Retinal pigment epithelial cell (primary cell): ENCODE measurements around the gene GRIA3.

Source experiments
- DNase-seq: peaks from one replicate; pipeline ENCODE4 v3.0.0-alpha.2; 2010; ENCODE audit warnings: low read depth
- H3K4me3 ChIP-seq: 2 replicates; pipeline ENCODE4 v1.5.1; 2011; ENCODE audit warnings: mild to moderate bottlenecking, low read length, control low read depth, moderate library complexity
- TF ChIP-seq, protein P1 (sequence below): conservative IDR thresholded peaks from 2 replicates; pipeline ENCODE4 v1.5.1; 2011; ENCODE audit warnings: low read depth, low read length, control low read depth, inconsistent platforms

The GRIA3 gene

GRCh38 chrX:123184219-123184865, at the start of gene GRIA3:
Gene GRIA3, plus strand, starts transcription at chrX:123184278. Its CDS starts 258 bp downstream, at chrX:123184536.
- TF ChIP-seq, protein P1, sequence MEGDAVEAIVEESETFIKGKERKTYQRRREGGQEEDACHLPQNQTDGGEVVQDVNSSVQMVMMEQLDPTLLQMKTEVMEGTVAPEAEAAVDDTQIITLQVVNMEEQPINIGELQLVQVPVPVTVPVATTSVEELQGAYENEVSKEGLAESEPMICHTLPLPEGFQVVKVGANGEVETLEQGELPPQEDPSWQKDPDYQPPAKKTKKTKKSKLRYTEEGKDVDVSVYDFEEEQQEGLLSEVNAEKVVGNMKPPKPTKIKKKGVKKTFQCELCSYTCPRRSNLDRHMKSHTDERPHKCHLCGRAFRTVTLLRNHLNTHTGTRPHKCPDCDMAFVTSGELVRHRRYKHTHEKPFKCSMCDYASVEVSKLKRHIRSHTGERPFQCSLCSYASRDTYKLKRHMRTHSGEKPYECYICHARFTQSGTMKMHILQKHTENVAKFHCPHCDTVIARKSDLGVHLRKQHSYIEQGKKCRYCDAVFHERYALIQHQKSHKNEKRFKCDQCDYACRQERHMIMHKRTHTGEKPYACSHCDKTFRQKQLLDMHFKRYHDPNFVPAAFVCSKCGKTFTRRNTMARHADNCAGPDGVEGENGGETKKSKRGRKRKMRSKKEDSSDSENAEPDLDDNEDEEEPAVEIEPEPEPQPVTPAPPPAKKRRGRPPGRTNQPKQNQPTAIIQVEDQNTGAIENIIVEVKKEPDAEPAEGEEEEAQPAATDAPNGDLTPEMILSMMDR = no peak
- no peak for DNase-seq
- H3K4me3 ChIP-seq = peak within 1 kb of the TSS; percentile 38

DNA sequence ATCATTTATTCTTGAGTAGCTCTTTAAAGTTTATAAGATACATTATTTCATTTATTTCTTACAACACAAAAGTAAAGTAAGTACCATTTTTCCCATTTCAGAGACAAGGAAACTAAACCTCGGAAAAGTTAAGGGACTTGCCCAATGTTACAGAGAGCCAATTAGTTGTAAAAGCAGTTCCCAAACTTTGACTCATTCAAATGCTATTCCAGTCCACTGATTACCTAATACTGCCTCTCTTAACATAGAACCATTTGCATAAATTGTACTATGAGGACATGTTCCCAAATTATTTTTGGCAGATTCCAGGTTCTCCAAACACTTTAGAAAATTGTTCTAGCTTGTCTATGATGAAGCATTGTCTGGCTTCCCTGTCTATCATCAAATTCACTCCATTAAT, 45.6 kb upstream of the GRIA3 start:
- no peak for DNase-seq
- no peak overlapping the region for H3K4me3 ChIP-seq
- TF ChIP-seq, protein P1 = no peak

DNA sequence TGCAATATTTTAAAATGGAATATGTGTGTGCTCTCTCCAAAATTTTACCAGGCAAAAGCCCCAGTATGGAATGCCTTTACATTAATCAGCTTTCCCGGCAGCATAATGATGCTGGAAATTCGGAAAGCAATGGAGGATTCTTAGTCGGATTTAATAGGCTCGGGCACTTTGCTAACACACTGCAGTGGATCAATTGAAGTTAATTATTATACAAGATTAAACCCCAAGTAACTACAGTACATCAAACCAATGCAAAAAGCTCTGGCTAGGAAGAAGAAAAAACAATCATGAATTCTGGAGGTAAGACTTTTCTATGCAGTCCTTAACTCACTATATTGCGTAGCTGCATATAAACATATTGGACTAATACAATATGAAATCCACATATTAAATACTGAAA, 43.6 kb upstream of the GRIA3 start:
- TF ChIP-seq, protein P1 = no peak
- H3K4me3 ChIP-seq = no peak overlapping the region
- DNase-seq = no peak

DNA sequence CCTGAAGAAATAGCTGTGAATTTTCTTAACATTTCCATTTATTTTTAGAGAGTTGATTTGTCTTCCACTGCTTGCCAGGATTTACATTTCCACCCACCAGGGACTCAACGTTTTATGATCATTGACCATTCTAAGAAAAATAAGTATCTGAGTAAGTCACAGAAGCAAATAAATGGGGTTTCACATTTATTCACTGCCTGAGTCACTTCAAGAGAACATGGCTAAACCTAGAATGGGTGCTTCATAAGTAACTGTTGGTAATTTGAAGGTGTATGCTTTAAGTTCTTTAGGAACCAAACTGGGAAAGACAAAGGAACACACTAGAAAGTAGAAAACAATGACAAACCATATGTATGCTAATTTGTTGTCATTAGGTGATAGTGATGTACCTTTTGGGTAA, 43.2 kb upstream of the GRIA3 start:
- TF ChIP-seq, protein P1 = no peak

DNA sequence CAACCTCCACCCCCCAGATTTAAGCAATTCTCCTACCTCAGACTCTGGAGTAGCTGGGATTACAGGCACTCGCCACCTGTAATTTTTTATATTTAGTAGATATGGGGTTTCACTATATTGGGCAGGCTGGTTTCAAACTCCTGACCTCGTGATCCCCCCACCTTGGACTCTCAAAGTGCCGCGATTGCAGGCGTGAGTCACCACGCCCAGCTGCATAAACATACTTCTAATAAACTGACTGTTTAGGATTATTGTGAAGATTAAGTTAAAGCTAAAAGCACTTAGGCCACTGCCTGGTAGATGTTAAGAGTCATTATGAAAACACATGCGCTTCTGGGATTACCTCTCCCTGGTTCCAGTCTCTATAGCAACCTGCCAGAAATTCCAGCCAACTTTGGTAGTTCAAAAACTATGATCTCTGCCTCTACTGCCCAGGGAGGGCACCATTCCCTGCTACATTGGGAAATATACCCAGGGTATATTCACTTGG, 30.2 kb upstream of the GRIA3 start:
- no peak overlapping the region for H3K4me3 ChIP-seq
- TF ChIP-seq, protein P1 = no peak
- DNase-seq = peak; percentile 43

More for the DNA sequence above, 43.2 kb upstream of the GRIA3 start:
- H3K4me3 ChIP-seq = no peak overlapping the region
- DNase-seq = no peak

GRCh38 chrX:123155327-123155726, 28.8 kb upstream of the GRIA3 start:
- no peak for DNase-seq
- H3K4me3 ChIP-seq = no peak overlapping the region
- TF ChIP-seq, protein P1 = no peak

DNA sequence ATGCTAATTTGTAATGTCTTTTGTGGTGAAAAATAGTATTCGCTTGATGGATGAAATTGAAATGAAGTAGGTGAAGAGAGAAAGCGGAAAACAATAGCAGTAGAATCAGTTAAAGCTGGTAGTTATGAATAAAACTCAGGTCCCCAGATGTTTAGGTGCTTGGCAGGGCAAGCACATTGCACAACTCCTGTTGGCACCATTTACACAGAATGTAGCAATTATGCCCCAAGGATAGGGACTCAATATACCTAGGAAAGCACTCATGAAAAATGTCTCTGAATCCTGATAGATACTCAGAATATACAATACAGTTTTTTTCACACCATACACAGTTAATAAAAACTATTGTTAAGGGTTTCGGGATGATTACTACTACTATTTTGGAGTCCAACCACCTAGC, 26.5 kb upstream of the GRIA3 start:
- H3K4me3 ChIP-seq = no peak overlapping the region
- TF ChIP-seq, protein P1 = no peak
- no peak for DNase-seq
